Frontal cortex (tissue), 4 donors: ENCODE measurements around the gene KHK. TPM values are rescaled to one million over a fixed set of nuclear protein-coding genes. Genes with fewer than 3 reads are reported as not detected.
"Not testable (repeated sequence)": the region's sequence is repeated elsewhere in the genome, so short reads cannot be mapped to it uniquely, and the experiment has no call there.

ENCODE experiments used
- DNase-seq, 2 donors: peaks; one replicate each; pipeline ENCODE4 v3.0.0; 2012; ENCODE audit warnings: low spot score in 2 of 2
- FAIRE-seq: peaks from 2 replicates; lab custom pipeline; 2012; peaks lifted over from hg19 to GRCh38; lab: Jason Lieb, UNC
- total RNA-seq: library from RNA; depleted of rRNA; stranded (reverse); fragments of >200 nt; gene quantifications from one replicate; pipeline ENCODE4 v1.2.3, GENCODE V29; 2014
- donor health status: control.
- donor health status: control.
- donor health status: control.

Gene KHK
- total RNA-seq, 1 donor from 2014 or later, result 4.9 TPM

GRCh38 chr2:27119330-27119670 is 32.7 kb downstream of the KHK start:
- peak in 1 of 2 donors; percentile 45 for DNase-seq
- FAIRE-seq, result not testable (repeated sequence)

GRCh38 chr2:27121906-27122305 is 35.3 kb downstream of the KHK start:
- FAIRE-seq, result no peak
- no peak for DNase-seq

GRCh38 chr2:27122791-27123190 is 36.2 kb downstream of the KHK start:
- DNase-seq (no peak), FAIRE-seq (no peak)

GRCh38 chr2:27123302-27124150 is 37.0 kb downstream of the KHK start, which contains the start of gene ABHD1:
TSS of gene ABHD1 (plus strand) at chr2:27123815. CDS start at chr2:27123949, 134 bp downstream.
- no peak for FAIRE-seq
- peak; percentile 76 to 82 for DNase-seq

DNA sequence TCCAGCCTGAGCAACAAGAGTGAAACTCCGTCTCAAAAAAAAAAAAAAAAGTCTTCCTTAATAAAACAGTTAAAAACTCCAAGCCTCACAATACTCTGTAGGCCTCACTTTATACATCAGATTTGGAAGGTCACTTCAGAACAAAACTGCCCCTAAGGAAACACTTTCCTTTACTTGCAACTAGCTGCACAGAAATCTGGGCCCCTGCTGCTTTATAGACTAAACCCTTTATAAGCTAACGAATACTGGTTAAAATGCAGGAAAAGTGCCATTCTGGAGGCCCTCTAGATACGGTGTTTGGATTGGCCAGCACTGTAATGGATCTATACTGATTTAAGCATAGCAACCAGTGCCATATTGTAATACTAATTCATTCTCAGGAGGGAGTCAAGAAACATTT is 38.5 kb downstream of the KHK start:
- FAIRE-seq (no peak), DNase-seq (no peak)

GRCh38 chr2:27126252-27126710 is 39.7 kb downstream of the KHK start:
- FAIRE-seq, result no peak
- no peak for DNase-seq

DNA sequence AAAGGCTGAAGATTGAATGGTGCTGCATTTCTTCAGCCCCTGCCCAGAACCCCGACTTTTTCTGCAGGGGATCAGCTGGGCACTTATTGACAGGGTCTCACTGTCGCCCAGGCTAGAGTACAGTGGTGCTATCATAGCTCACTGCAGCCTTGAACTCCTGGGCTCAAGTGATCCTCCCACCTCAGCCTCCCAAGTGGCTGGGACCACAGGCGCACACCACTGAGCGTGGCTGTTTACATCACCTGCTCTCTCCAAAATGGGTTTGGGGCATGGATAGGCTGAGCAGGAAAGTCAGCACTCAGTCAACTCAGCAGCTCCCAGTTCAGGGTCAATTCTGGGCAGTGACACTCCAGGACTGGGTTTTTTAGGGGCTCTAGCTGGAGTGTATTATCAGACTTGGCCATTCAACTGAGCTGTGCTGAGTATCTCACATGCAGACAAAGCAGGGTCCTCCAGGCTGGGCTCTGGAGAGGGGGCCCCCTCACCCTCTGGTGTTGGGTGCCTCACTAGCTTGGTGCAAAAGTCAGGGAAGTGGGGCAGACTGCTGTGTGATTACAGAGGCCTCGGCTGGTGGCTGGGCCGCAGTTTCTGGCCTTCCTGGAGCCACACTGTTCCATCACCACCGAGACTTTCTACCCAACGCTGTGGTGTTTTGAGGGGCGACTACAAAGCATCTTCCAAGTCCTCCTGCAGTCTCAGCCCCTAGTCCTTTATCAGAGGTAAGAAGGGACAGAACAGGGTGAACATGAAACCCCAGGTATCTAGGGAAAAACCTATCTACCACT is 41.5 kb downstream of the KHK start:
- DNase-seq (no peak), FAIRE-seq (no peak)

- DNase-seq, result no peak
- FAIRE-seq, result no peak
Observed at GRCh38 chr2:27128668-27129571, 42.3 kb downstream of the KHK start.

- no peak for FAIRE-seq
- no peak for DNase-seq
Observed at GRCh38 chr2:27130396-27130795, 43.8 kb downstream of the KHK start.

GRCh38 chr2:27131429-27131828 is 44.9 kb downstream of the KHK start:
- no peak for FAIRE-seq
- DNase-seq, result no peak

DNA sequence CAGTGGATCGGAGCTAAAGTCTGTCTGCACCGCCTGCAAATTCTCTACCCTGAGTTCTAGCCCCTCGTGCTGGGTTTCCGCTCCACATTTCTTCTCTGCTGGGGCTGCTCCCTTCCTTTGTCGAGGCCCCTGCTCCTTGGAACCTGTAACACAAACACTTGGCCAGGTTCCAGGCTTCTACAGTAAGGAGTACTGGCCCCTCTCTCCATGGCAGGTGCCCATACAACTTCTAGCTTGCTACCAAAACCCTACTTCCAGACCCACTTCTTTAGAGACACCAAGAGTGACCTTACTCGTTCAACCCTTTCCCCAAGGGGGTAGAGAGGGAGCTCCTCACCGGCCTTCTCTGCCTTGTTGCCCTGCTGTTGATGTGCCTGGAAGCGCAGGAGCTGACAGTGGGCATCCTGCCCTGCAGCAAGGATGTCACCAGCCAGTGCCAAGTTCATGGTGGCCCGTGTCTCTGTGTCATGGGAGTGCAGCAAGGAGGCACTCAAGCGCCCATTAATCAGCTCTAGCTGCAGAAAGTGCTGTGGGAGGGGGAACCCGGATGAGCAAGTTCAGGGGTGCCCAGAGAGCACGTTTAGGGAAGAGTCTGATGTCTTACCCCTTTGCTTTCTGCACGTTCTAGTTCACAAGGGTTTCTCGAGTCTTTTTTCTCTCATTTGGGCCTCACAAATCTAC is 46.8 kb downstream of the KHK start:
- FAIRE-seq, result no peak
- no peak for DNase-seq

GRCh38 chr2:27133905-27134780 is 47.6 kb downstream of the KHK start, which contains the start of gene PREB:
TSS of gene PREB (minus strand) at chr2:27134636. CDS start at chr2:27134421, 215 bp downstream.
- DNase-seq, result peak; percentile 97 to 98
- no peak for FAIRE-seq

DNA sequence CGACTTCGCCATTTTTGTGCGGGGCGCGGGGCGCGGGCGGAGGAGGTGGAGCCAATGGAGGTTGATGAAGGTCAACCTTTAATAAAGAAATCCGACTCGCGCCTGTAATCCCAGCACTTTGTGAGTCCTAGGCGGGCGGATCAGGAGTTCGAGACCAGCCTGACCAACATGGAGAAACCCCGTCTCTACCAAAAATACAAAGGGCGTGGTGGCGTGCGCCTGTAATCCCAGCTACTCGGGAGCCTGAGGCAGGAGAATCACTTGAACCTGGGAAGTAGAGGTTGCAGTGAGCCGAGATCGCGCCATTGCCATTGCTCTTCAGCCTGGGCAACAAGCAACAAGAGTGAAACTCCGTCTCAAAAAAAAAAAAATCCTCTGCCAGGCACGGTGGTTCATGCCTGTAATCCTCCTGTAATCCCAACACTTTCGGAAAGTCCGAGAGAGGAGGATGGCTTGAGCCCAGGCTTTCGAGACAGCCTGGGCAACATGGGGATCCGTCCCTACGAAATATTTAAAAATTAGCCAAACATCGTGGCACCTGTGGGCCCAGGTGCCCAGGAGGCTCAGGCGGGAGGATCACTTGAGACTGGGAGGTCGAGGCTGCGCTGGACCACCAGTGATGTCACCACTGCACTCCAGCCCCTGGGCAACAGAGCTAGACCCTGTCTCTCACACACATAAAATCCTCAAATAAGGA is 48.4 kb downstream of the KHK start:
- no peak for FAIRE-seq
- DNase-seq, result no peak

GRCh38 chr2:27135478-27135955 is 48.9 kb downstream of the KHK start:
- no peak for FAIRE-seq
- no peak for DNase-seq

GRCh38 chr2:27136751-27137150 is 50.2 kb downstream of the KHK start:
- FAIRE-seq, result no peak
- DNase-seq, result no peak

DNA sequence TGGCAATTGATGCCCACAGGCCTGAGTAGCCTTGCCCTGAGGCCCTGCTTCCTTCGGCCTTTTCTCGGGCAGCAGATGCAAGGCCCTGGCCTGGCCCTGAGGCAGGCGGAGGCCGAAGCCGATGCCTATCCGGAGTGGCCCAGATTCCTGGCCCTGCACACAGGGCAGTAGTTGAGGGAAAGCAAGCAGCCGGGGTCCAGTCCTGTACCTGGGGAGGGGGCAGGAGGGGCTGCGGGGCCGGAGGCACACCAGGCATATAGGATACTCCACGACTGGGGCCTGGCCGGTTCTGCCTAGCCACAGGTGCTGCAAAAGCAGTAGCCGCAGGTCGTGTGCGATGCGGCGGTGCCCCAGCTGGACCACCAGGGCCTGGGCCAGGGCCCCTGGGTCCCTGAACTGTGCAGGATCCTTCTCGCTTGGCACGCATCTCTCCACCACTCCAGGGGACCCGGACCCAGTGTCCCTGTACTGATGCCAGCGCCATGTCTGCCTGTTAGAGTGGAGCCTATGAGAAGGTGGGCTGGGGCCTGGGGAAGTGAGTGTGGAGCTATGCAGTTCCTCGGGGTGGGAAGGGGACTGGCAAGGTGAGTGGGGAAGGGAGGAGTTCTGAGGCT is 50.9 kb downstream of the KHK start:
- no peak for DNase-seq
- FAIRE-seq, result no peak

DNA sequence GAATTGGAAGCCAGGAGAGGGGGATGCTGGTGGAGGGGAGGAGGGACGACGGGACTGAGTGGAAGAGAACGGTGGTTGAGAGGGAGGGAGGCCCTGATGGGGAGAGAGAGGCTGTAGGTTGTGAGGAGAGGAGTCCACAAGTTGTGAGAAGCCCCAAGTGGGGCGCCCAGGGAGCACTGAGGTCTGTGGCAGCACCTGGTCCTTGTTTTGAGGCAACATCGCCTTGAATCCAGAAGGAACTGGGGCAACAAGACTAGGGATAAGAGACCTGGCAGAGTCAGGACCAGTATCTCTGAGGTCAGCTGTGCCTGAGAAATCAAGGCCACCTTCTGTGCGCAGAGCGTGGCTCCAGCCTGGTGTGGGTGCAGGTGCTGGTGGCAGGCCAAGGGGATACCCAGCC is 51.5 kb downstream of the KHK start:
- no peak for DNase-seq

More for the DNA sequence above, 51.5 kb downstream of the KHK start:
- no peak for FAIRE-seq
